ENCODE results near the gene CSGALNACT2.

DNA sequence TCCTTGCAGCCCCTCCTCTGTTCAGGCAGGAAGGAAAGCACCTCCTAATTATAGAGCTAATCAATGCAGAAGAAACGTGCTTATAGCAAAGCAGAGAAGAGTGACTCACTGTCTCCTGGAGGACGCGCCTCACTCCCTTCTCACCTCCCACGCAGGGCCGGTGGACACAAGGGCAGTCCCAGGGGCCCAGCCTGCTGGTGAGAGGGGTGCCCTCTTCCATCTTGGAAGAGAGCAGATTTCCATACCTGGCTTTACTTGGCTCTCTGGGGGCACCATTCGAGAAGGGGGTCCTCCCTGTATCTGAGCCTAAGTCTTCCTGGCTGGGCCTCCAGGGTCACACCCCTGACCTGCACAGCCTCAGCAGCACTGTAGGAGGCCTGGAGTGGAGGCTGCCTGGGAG, 72.8 kb downstream of the CSGALNACT2 start:
- TF ChIP-seq EZH2 (IDR thresholded peaks at IDR 0.05; ENCODE audit: low read length, unreplicated experiment) (no peak), CTCF (conservative IDR thresholded peaks at IDR 0.05; ENCODE audit: low read depth, low read length) (no peak)
